Measurements from ENCODE around the gene ZFTA.
"Not testable (repeated sequence)": the region's sequence is repeated elsewhere in the genome, so short reads cannot be mapped to it uniquely, and the experiment has no call there.

The ZFTA gene

GRCh38 chr11:63775191-63775590 lies 6.6 kb upstream of the ZFTA start:
- no peak for DNase-seq (ENCODE audit: low spot score)

GRCh38 chr11:63771741-63772318 lies 3.3 kb upstream of the ZFTA start:
- not testable (repeated sequence) for DNase-seq (ENCODE audit: low spot score)

GRCh38 chr11:63770763-63771162 lies 2.2 kb upstream of the ZFTA start:
- no peak for DNase-seq (ENCODE audit: low spot score)

DNA sequence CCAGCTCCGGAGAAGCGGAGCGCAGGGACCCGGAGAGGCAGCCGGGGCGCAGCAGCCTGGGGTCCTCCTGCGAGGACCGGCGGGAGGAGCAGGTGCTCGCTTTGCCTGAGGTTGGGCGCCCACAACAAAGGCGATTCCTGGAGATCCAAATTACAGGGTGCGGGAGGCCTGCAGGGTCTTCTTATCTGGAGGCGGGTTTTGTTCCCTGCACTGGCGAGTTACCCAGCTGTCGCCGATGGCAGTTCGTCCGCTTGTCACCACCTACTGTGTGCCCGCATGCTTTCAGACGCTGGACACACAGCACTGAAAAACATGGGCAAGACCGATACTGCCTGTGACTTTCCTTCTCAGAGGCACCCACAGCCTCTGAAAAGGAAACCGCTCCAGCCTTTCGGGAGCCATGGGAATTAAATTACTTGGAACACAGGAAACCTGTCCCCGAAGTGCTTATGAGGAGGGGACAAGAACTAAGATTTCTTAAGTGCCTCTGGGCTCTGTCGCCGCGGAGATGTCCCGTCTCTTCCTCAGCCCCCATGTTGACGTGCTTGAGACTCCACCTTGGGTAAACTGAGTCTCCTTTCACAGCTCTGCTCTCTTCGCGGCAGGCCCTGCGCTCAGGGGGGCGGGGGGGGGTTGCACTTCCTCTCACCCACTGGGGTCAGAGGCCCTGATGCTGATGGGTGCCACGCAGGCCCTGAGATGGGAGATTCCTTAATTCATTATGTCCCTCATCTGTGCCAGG lies 1.3 kb upstream of the ZFTA start:
- DNase-seq (ENCODE audit: low spot score), result no peak

DNA sequence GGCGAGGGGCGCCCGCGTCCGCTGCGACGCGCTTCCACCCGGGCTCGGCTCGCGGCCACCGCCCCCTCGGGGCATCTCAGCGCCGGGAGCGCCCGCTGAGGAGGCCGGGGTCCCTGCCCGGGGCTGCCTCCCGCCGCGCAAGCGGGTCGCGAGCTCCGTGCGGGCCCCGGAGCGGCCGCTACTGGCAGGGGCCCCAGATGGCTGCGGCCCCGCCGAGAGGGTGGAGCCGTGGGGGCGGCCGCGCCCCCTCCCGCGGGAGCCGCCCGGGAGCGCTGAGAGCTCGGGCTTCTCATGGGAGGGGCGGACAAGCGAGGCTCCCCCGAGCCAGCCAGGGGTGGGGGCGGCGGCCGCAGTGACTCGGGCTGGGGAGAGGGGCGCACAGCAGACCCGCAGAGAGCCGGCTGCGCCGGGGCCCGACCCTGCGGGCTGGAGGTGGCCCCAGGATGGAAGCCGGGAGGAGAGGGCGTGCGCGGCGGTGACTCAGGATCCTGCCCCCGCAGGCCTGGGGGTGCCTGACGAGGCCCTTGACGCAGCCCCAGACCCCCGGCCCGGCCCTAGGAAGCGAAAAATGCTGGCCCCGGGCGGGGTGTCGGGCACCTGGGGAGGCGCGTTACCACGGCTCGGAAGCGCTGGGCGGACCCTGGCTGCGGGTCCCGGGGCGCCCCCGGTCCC lies 603 bp upstream of the ZFTA start:
- DNase-seq (ENCODE audit: low spot score), result no peak

GRCh38 chr11:63767565-63768236 lies 874 bp downstream of the ZFTA start:
- DNase-seq (ENCODE audit: low spot score), result peak; percentile 81

- DNase-seq (ENCODE audit: low spot score), result no peak
Measured at GRCh38 chr11:63767267-63767564, 1.4 kb downstream of the ZFTA start.

- no peak for DNase-seq (ENCODE audit: low spot score)
Measured at GRCh38 chr11:63766531-63767235, 1.9 kb downstream of the ZFTA start.

- no peak for DNase-seq (ENCODE audit: low spot score)
Measured at GRCh38 chr11:63765688-63766241, 2.8 kb downstream of the ZFTA start.

DNA sequence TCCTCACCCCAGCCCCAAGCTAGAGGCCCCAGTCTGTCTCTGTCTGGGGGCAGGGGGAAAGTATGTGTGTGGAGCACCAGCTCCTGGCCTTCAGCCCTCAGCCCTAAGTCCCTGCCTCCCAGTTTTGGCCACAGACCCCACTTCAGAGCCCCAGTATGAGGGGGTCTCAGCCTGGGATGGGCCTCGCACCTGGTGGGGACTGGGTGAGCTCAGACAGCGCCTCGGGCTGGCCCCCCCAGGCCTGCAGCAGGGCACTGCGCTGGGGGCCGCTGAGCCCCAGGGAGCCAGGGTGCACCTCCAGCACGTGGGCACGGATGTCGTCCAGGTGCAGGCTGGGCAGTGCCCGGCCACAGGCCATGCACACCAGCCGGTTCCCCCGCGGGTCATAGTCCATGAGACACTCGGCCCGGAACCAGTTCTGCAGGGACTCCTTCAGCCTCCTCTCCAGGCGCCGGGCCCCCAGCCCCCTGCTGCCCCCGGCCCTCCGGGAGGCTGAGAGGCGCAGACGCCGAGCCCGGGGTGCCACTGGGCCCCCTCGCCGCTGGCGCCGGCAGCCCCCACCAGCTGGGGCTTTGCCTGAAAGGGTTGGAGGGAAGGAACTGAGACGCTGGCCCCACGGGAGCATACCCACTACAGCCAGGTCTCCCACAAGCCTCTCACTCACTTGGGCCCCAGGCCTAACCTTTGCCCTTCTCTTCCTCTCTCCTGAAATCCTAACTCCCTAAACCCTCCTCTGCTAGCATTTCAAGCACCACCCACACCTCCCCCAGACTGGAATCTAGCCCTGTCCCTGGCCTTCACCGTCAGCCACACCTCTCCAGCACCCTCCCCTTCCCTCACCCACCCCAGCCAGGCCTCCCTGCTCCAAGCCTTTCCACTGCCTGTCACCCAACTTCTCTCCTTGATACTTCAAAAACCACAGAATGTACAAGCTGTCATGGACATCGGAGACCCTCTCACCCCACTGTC lies 3.6 kb downstream of the ZFTA start:
- DNase-seq (ENCODE audit: low spot score), result no peak

GRCh38 chr11:63764340-63764678 lies 4.3 kb downstream of the ZFTA start:
- DNase-seq (ENCODE audit: low spot score), result no peak

- no peak for DNase-seq (ENCODE audit: low spot score)
Measured at GRCh38 chr11:63763496-63764339, 4.9 kb downstream of the ZFTA start.

DNA sequence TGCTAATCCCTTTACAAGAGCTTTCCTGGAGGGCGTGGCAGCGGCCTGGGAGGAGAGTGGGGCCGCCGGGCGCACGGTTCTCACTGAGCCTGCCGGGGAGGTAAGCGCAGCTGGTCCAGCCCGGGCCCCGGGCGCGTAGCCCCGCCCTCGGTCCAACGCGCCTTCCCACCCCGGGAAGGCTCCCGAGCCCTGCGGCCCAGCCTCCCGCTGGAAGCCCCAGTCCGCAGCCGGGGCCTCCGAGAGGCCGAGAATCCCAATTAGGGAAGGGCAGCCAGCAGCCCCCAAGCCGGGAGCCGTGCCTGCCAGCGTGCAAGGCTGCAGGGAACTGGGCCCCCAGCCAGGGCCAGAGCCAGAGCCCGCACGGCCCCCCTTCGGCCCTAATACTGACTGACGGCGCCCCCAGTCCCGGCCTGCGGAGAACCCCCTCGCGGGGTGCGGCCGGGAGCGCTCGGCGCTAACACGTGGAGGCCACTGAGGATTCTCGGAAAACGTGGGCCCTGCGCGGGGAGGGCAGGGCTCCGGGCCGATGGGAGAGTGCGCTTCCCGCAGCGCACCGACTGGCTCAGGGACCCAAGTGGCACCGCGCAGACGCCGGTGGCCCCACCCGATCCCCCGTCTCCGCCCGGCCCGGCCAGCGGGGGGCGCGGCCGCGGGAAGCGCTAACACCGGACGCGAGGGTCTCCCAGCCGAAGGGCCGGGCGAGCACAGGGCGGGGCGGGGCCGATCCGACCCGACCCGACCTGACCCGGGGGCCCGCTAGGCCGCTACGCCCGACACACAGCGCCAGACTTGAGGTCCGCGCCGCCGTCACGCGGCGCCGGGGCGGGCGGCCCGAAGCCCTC lies 5.7 kb downstream of the ZFTA start:
- DNase-seq (ENCODE audit: low spot score), result no peak

- DNase-seq (ENCODE audit: low spot score), result no peak
Measured at GRCh38 chr11:63761931-63762653, 6.5 kb downstream of the ZFTA start.

GRCh38 chr11:63761188-63761587 lies 7.4 kb downstream of the ZFTA start:
- no peak for DNase-seq (ENCODE audit: low spot score)

DNA sequence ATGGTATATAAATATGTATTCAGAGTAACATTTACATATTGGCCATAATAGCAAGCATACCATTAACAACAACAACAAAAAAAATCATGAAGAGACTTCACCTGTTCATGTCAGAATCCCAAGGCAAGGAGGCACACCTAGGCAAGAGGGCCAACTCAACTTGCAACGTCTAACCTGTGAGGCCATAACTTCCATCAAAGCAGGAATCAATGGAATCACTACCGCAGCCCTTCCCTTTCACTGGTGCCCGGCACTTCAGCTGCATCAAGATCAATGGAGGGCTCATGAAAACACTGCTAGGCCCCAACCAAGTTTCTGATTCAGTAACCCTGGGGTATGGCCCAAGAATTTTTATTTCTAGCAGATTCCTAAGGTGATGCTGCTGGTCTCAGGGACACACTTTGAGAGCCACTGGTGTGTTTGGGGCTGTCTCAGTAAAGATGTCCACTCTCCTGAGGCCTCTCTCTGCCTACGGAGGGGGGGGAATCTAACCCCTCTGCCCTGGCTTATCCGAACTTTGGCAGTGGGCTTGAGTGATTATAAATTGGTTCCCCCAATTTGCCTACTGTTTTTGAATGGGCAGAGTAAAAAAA lies 8.0 kb downstream of the ZFTA start:
- no peak for DNase-seq (ENCODE audit: low spot score)

GRCh38 chr11:63756919-63757761 lies 11.4 kb downstream of the ZFTA start:
- no peak for DNase-seq (ENCODE audit: low spot score)
